NCI-H446 treated with DMSO at 0.1 percent for 48 hours (cell line): ENCODE data around the gene BHMT2.

ENCODE experiments used
- DNase-seq: peaks from one replicate; lab custom pipeline; 2025; lab: John Stamatoyannopoulos, UW

Gene BHMT2

GRCh38 chr5:79069488-79070349 is at the start of gene BHMT2, which contains the start of gene DMGDH:
Gene BHMT2 (plus strand): TSS chr5:79069767. CDS start chr5:79069783, 16 bp downstream.
Gene DMGDH (minus strand): TSS chr5:79069674. CDS start chr5:79069620, 54 bp downstream.
- DNase-seq, result no peak

- DNase-seq, result peak; percentile 50
Measured at GRCh38 chr5:79020861-79021561, 48.6 kb upstream of the BHMT2 start.

GRCh38 chr5:79021753-79022152 is 47.8 kb upstream of the BHMT2 start:
- no peak for DNase-seq

GRCh38 chr5:79022771-79023170 is 46.8 kb upstream of the BHMT2 start:
- no peak for DNase-seq

GRCh38 chr5:79023348-79023747 is 46.2 kb upstream of the BHMT2 start:
- DNase-seq, result no peak

- DNase-seq, result no peak
Measured at GRCh38 chr5:79023947-79024346, 45.6 kb upstream of the BHMT2 start.

GRCh38 chr5:79025054-79025472 is 44.5 kb upstream of the BHMT2 start:
- DNase-seq, result peak; percentile 5

GRCh38 chr5:79030663-79031484 is 38.7 kb upstream of the BHMT2 start:
- no peak for DNase-seq

GRCh38 chr5:79031485-79031867 is 38.1 kb upstream of the BHMT2 start:
- DNase-seq, result no peak

GRCh38 chr5:79032031-79032695 is 37.4 kb upstream of the BHMT2 start:
- no peak for DNase-seq

GRCh38 chr5:79032782-79033181 is 36.8 kb upstream of the BHMT2 start:
- DNase-seq, result no peak

- DNase-seq, result no peak
Measured at GRCh38 chr5:79035237-79035636, 34.3 kb upstream of the BHMT2 start.

GRCh38 chr5:79036769-79037168 is 32.8 kb upstream of the BHMT2 start:
- no peak for DNase-seq

GRCh38 chr5:79042188-79042587 is 27.4 kb upstream of the BHMT2 start:
- DNase-seq, result no peak

- no peak for DNase-seq
Measured at GRCh38 chr5:79047199-79047598, 22.4 kb upstream of the BHMT2 start.

- no peak for DNase-seq
Measured at GRCh38 chr5:79048437-79048836, 21.1 kb upstream of the BHMT2 start.

GRCh38 chr5:79050498-79050897 is 19.1 kb upstream of the BHMT2 start:
- DNase-seq, result no peak

- no peak for DNase-seq
Measured at GRCh38 chr5:79053321-79053720, 16.2 kb upstream of the BHMT2 start.

- no peak for DNase-seq
Measured at GRCh38 chr5:79055017-79055416, 14.6 kb upstream of the BHMT2 start.

- DNase-seq, result no peak
Measured at GRCh38 chr5:79056847-79057246, 12.7 kb upstream of the BHMT2 start.

- no peak for DNase-seq
Measured at GRCh38 chr5:79059674-79060073, 9.9 kb upstream of the BHMT2 start.

GRCh38 chr5:79062436-79062835 is 7.1 kb upstream of the BHMT2 start:
- DNase-seq, result no peak
